ENCODE data around the gene SSR4. TPM values are rescaled to one million over a fixed set of nuclear protein-coding genes. Genes with fewer than 3 reads are reported as not detected.

Gene SSR4
- total RNA-seq, 1 donor from 2014 or later, result 59.6 TPM

DNA sequence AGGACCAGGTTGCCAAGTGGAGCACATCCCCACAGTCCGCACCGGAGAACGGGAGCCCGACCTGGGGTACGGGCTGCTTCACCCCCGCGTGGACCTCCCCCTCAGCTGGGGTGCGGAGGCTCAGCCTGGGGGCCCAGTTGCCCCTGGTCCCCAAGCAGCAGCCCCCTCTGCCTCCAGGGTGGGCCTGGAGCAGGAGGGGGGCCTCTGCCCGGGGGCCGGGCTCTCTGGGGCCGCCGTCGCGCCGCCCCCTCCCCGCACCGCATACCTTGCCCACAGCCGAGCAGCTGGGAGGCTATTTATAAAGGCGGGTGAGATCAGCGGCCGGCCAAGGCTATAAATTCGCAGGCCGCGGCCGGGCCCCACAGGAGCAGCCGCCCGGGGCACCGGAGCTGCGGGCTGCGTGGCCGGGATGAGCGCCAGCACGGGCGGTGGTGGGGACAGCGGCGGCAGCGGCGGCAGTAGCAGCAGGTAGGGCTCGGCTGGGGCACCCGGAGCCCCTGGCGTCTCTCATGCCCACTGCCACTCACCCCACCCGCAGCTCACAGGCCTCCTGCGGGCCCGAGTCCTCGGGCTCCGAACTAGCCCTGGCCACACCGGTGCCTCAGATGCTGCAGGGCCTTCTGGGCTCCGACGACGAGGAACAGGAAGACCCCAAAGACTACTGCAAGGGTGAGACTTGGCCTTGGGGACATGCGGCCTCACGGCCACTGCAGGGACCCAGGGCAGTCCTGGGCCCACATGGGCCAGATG lies 13.6 kb upstream of the SSR4 start, which contains the start of gene SRPK3:
Gene SRPK3 (plus strand): TSS at position 364 of the 750 bp plus-strand sequence. CDS start 46 bp downstream, at position 410.
- DNase-seq (ENCODE audit: low read depth), result no peak

GRCh38 chrX:153781428-153782047 lies 12.9 kb upstream of the SSR4 start:
- no peak for DNase-seq (ENCODE audit: low read depth)

GRCh38 chrX:153782313-153782712 lies 12.2 kb upstream of the SSR4 start:
- DNase-seq (ENCODE audit: low read depth), result no peak

GRCh38 chrX:153782871-153783270 lies 11.6 kb upstream of the SSR4 start:
- DNase-seq (ENCODE audit: low read depth), result no peak

DNA sequence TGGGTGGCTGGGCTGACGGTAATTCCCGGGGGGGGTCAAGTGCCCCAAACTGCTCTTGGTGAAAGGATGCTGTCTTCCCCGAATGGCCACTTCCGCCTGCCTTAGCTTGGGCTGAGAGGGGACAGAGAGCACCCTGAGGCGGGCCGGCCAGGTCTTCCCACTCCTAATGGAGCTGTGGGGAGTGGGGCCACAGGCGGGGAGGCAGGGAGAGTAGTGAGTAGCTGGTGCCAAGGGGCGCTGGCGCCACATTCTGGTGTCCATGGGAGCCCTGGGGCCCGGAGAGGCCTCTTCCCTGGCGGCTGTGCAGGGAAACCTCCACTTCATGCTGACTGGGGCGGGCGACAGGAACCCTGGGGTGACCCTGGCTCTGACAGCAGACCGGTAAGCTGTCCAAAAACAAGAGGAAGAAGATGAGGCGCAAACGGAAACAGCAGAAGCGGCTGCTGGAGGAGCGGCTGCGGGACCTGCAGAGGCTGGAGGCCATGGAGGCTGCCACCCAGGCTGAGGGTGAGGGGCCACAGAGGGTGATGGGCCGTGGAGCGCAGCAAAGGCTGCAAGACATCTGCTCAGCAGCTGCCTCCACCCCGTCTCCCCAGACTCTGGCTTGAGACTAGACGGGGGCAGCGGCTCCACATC lies 11.0 kb upstream of the SSR4 start:
- no peak for DNase-seq (ENCODE audit: low read depth)

DNA sequence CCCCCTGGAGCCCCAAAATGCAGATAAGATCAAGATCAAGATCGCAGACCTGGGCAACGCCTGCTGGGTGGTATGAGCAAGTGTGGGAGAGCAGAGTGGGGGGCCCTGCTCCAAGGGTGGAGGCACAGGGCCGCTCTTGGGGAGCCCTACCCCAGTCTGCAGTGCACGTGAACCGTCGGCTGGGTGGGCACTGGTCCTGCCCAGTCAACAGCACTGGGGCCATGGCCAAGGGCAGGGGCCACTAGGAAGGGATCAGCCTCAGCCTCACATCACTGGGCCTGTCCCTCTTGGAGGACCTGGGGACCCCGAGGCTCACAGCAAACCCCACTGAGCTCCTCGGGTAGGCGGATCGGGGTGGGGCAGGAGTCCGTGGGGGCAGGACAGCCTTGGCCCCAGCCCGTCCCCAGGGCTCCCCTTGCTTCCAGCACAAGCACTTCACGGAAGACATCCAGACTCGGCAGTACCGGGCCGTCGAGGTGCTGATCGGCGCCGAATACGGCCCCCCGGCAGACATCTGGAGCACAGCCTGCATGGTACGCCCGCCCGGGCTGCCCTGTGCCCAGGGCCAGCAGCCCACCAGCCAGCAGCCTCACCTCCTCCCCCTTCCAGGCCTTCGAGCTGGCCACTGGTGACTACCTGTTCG lies 10.0 kb upstream of the SSR4 start:
- DNase-seq (ENCODE audit: low read depth), result no peak

GRCh38 chrX:153786669-153787068 lies 7.8 kb upstream of the SSR4 start:
- no peak for DNase-seq (ENCODE audit: low read depth)

GRCh38 chrX:153789654-153790053 lies 4.8 kb upstream of the SSR4 start:
- DNase-seq (ENCODE audit: low read depth), result no peak

- no peak for DNase-seq (ENCODE audit: low read depth)
These were observed 3.2 kb upstream of the SSR4 start for GRCh38 chrX:153791104-153791852.

DNA sequence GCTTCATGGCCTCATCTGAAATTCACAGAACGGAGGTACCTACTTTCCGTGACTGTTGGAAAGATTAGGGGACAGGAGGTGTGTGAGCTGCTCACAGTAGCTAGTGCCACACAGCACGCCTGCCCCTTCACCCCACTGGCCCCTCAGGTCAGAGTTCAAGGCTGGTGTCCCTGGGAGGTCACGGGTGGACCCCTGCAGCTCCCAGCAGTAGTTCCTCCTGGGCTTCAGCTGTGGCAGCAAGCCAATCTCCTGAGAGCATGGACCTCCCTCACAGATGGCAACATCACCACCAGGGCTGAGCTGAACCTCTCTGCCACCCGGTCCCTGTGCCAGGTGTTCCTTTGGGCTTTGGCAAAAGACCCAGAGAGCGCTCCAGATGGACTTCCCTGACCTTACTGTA lies 2.1 kb upstream of the SSR4 start:
- no peak for DNase-seq (ENCODE audit: low read depth)

GRCh38 chrX:153793291-153793690 lies 1.2 kb upstream of the SSR4 start:
- DNase-seq (ENCODE audit: low read depth), result no peak

DNA sequence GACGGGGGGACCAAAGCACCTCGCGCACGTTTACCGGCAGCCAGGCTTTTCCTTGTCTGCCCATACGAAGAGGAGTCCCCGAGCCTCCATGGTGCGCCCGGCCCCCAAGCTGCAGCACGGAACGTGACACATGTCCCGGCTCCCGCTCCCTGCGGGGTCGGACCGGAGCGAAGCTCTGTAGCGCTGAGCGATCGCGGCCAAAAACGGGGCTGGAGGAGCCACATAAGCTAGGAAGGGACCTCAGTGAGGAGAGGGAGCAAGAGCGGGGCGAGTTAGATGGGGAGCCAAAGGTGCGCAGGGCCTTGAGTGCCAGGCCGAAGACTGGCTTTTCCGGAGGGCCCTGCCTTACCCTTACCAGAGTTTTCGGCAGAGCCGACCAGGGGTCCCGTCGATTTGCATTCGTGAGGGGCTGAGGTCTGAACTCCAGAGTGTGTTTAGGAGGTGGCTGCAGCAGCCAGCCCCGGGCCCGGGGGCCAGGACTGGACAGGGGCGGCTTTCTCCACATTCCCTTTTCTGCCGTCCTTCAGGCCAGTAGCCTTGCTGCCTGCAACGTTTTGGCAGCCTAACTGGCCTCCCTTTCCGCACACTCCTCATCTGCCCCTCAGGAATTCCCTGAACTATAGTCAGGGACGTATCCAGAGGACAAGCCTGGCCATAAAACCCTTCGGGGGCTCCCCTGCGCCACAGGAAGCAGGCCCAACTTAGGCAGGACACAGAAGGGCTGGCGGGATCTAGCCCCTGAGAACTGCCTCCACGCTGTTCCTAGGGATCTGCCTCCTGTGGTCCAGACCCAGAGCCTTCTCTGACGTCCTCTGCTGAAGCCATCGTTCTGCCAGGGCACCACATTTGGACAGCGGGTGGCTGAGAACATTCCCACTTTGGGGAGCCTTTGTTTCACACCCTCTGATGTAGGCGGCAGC lies 689 bp downstream of the SSR4 start:
- DNase-seq (ENCODE audit: low read depth), result no peak

DNA sequence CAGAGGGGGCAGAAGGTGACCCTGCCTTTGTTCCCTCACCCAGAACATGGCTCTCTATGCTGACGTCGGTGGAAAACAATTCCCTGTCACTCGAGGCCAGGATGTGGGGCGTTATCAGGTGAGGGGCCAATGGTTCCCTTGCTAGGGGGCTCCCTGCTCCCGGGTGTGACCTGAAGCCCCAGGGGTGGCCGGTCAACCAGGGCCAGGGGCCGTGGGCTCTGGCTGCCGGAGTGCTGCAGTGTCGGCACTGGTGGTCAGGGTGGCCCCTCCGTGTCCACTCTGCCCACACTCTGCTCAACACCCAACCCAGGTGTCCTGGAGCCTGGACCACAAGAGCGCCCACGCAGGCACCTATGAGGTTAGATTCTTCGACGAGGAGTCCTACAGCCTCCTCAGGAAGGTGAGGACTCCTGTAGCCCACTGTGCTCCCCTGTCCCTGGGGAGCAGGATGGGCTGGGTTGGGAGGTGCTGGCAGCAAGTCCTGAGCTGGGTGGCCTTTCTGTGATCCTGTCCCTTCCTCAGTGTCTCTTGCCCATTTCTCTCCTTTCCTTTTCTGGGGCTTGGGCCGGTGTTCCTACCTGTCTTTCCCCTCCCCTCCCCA lies 3.0 kb downstream of the SSR4 start:
- DNase-seq (ENCODE audit: low read depth), result no peak

DNA sequence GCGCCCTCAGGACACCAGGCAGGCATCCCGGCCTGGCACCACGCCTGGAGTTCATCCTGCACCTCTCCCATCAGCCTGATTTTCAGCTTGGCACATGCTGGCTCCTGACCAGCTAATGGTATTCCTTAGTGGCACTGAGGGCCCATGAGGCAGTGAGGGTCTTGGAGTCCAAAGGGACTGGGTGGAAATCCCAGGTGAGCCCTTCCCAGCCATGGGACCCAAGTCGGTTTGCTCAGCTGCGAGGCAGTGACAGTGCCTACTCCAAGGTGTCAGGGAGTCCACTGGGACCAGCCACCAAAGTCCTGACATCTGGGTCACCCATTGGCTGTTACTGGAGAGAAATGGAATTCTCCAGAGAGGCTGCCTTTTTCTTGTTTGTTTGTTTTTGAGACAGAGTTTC lies 4.9 kb downstream of the SSR4 start:
- DNase-seq (ENCODE audit: low read depth), result no peak

GRCh38 chrX:153800177-153800722 lies 5.8 kb downstream of the SSR4 start:
- no peak for DNase-seq (ENCODE audit: low read depth)

GRCh38 chrX:153800746-153801145 lies 6.3 kb downstream of the SSR4 start:
- no peak for DNase-seq (ENCODE audit: low read depth)

- DNase-seq (ENCODE audit: low read depth), result no peak
These were observed 7.2 kb downstream of the SSR4 start for GRCh38 chrX:153801669-153802068.

GRCh38 chrX:153802513-153803045 lies 8.1 kb downstream of the SSR4 start:
- DNase-seq (ENCODE audit: low read depth), result no peak

DNA sequence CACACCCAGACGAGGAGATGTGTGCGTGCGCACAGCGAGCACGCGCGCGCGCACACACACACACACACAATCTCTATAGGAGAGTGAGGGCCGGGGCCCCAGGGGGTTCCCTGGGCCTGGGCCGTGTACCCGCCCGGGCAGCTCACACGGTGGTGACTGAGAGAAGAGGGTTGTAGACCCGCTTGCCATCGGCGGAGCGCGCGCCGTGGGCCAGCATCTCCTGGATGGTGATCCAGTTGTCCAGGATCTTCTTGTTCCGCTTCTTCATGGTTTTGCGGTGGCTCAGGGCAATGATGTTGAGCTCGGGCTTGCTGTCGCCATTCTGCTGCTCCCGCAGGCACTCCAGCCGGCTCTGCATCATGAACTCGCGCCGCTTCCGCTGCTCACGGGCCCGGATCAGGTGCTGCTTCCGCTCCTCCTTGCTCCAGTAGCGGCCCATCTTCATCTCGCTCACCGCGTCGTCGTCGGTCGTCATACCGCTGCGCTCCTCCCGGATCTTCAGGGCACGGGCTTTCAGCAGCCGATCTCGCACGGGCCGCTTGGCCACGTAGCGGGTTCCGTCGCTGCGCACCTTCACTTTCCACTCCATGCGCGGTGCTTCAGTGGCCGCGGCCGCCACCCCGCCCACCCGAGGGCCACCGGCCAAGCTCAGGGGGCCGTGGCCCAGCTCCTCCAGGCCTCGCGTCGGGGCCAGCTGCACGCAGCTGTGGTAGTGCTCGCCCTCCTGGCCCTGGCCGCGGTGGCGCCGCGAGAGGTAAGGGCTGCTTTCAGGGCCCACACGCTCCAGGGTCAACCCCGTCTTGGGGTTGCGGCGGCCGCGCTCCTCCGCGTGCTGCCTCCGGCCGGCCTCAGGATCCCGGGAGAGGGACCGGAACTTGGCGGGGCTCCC lies 9.0 kb downstream of the SSR4 start:
- DNase-seq (ENCODE audit: low read depth), result no peak
